AG09309 (cell line): ENCODE data around the gene SPINT2.
A peak's percentile ranks its signal among the peaks of the same experiment; 100 is the strongest.

ENCODE experiments used
- DNase-seq: peaks from one replicate; pipeline ENCODE4 v3.0.0-alpha.2; 2010; ENCODE audit warnings: low read depth
- H3K4me3 ChIP-seq: 2 replicates; pipeline ENCODE4 v1.5.1; 2011; ENCODE audit warnings: mild to moderate bottlenecking, low read depth, low read length, moderate library complexity; ENCODE audit not compliant: control insufficient read depth
- CTCF ChIP-seq: IDR thresholded peaks from 2 replicates; pipeline ENCODE4 v1.5.1; 2011; ENCODE audit warnings: mild to moderate bottlenecking, low read depth, low read length, inconsistent platforms; ENCODE audit not compliant: insufficient read depth, control insufficient read depth; ENCODE audit errors: missing control alignments

Gene SPINT2

GRCh38 chr19:38317104-38317612 lies 52.8 kb downstream of the SPINT2 start:
- no peak for DNase-seq
- no peak overlapping the region for H3K4me3 ChIP-seq
- no peak for TF ChIP-seq CTCF

- no peak for DNase-seq
- no peak overlapping the region for H3K4me3 ChIP-seq
- TF ChIP-seq CTCF = no peak
Observed at GRCh38 chr19:38318660-38319059, 54.3 kb downstream of the SPINT2 start.

- H3K4me3 ChIP-seq = peak within 1 kb of the TSS; percentile 86
- no peak for TF ChIP-seq CTCF
- DNase-seq = no peak
Observed at GRCh38 chr19:38319421-38320258, 55.3 kb downstream of the SPINT2 start, which contains the start of gene KCNK6. Gene KCNK6 (plus strand): TSS chr19:38319845. CDS start chr19:38319951, 106 bp downstream.

GRCh38 chr19:38320969-38321339 lies 56.6 kb downstream of the SPINT2 start:
- H3K4me3 ChIP-seq = peak overlapping the region; percentile 86
- no peak for DNase-seq
- no peak for TF ChIP-seq CTCF

- peak; percentile 58 for DNase-seq
- peak; percentile 10 for TF ChIP-seq CTCF
- H3K4me3 ChIP-seq = peak overlapping the region; percentile 86
Observed at GRCh38 chr19:38321646-38322196, 57.3 kb downstream of the SPINT2 start.

- H3K4me3 ChIP-seq = no peak overlapping the region
- no peak for TF ChIP-seq CTCF
- no peak for DNase-seq
Observed at GRCh38 chr19:38323291-38323690, 58.9 kb downstream of the SPINT2 start.
